Calu3 (cell line): ENCODE results near the gene PPP1CB. TPM values are rescaled to one million over a fixed set of nuclear protein-coding genes. Genes with fewer than 3 reads are reported as not detected.

Experiments used
- BruUV-seq: library from RNA; stranded (reverse); fragments of 400-500 nt; replicated peaks from 2 replicates; lab custom pipeline; 2021; lab: Mats Ljungman, UMichigan
- CTCF ChIA-PET: fragments of 300-600 bp; sonication (Branson Sonifier 250); formaldehyde crosslinking; loops from one replicate; lab custom pipeline; 2022; ENCODE audit warnings: antibody characterized with exemption; lab: Charles Lee
- DNase-seq: peaks from one replicate; pipeline ENCODE4 v3.0.0; 2022
- H3K27ac Mint-ChIP-seq: one replicate; pipeline ENCODE4 v1.8.0; 2022; ENCODE audit warnings: mixed read lengths; ENCODE audit not compliant: unreplicated experiment
- H3K27me3 Mint-ChIP-seq: one replicate; pipeline ENCODE4 v1.8.0; 2022; ENCODE audit warnings: mixed read lengths; ENCODE audit not compliant: unreplicated experiment
- H3K36me3 Mint-ChIP-seq: one replicate; pipeline ENCODE4 v1.8.0; 2022; ENCODE audit warnings: mild to moderate bottlenecking, moderate library complexity, mixed read lengths; ENCODE audit not compliant: insufficient read depth, unreplicated experiment
- H3K4me1 Mint-ChIP-seq: one replicate; pipeline ENCODE4 v1.8.0; 2022; ENCODE audit warnings: mild to moderate bottlenecking, low read depth, mixed read lengths; ENCODE audit not compliant: unreplicated experiment
- H3K4me3 Mint-ChIP-seq: one replicate; pipeline ENCODE4 v1.8.0; 2022; ENCODE audit warnings: mild to moderate bottlenecking, low read depth, moderate library complexity, mixed read lengths; ENCODE audit not compliant: unreplicated experiment
- H3K9me3 Mint-ChIP-seq: one replicate; pipeline ENCODE4 v1.8.0; 2022; ENCODE audit warnings: low read depth, mixed read lengths; ENCODE audit not compliant: unreplicated experiment
- CTCF ChIP-seq: fragments of 200-600 bp; IDR thresholded peaks from one replicate; pipeline ENCODE4 v1.8.0; 2022; ENCODE audit warnings: antibody characterized with exemption; ENCODE audit not compliant: unreplicated experiment
- intact Hi-C: fragments of 100-400 bp; cut with micrococcal nuclease; formaldehyde crosslinking; loops from one replicate; pipeline ENCODE4 v1.10.0; 2022; ENCODE audit not compliant: unreplicated experiment
- total RNA-seq: library from RNA; stranded (reverse); gene quantifications from 2 replicates; pipeline ENCODE4 v1.2.3, GENCODE V29; 2022

The PPP1CB gene
- total RNA-seq, 1 experiment from 2014 or later = 218 TPM

- DNase-seq = no peak
- H3K4me1 Mint-ChIP-seq = peaks cover 12% of the 10 kb centered on the region
- H3K9me3 Mint-ChIP-seq = peaks cover 9% of the 10 kb centered on the region
- CTCF ChIA-PET = interaction anchor here (0.9 kb wide), 1 partner anchor 81 kb away, joined by 3 read pairs; no protein-coding TSS in a partner anchor
- H3K4me3 Mint-ChIP-seq = no peak overlapping the region
- H3K27me3 Mint-ChIP-seq = no peaks in the 10 kb centered on the region
- H3K27ac Mint-ChIP-seq = no peak overlapping the region
- no TSS peak for BruUV-seq
- intact Hi-C loops = no loop called here
- H3K36me3 Mint-ChIP-seq = peaks cover 3% of the 10 kb centered on the region
- no peak for TF ChIP-seq CTCF
Measured at GRCh38 chr2:28710545-28710944, 41.1 kb upstream of the PPP1CB start.

GRCh38 chr2:28713577-28714298 lies 37.9 kb upstream of the PPP1CB start:
- no peak overlapping the region for H3K4me3 Mint-ChIP-seq
- no peak for DNase-seq

GRCh38 chr2:28716265-28716865 lies 35.3 kb upstream of the PPP1CB start:
- Mint-ChIP-seq H3K36me3 (peaks cover 13% of the 10 kb centered on the region), H3K9me3 (no peaks in the 10 kb centered on the region), H3K4me1 (peaks cover 36% of the 10 kb centered on the region), H3K27ac (peak overlapping the region; percentile 83), H3K4me3 (peak overlapping the region; percentile 23), H3K27me3 (no peaks in the 10 kb centered on the region)
- intact Hi-C loops = no loop called here
- CTCF ChIA-PET = interaction anchor here (0.6 to 2.2 kb wide), 3 partner anchors 13 to 53 kb away, joined by 4 to 10 read pairs (median 6); no protein-coding TSS in a partner anchor
- TF ChIP-seq CTCF = no peak
- no TSS peak for BruUV-seq
- DNase-seq = peak; percentile 66

More at GRCh38 chr2:28713577-28714298, 37.9 kb upstream of the PPP1CB start:
- no peaks in the 10 kb centered on the region for H3K27me3 Mint-ChIP-seq
- no peak overlapping the region for H3K27ac Mint-ChIP-seq
- BruUV-seq = no TSS peak
- CTCF ChIA-PET = interaction anchor here (0.9 kb wide), 1 partner anchor 15 kb away, joined by 4 read pairs; no protein-coding TSS in a partner anchor
- intact Hi-C loops = no loop called here
- peaks cover 36% of the 10 kb centered on the region for H3K4me1 Mint-ChIP-seq
- no peak for TF ChIP-seq CTCF
- H3K9me3 Mint-ChIP-seq = no peaks in the 10 kb centered on the region
- peaks cover 16% of the 10 kb centered on the region for H3K36me3 Mint-ChIP-seq

GRCh38 chr2:28717339-28717758 lies 34.3 kb upstream of the PPP1CB start:
- no peaks in the 10 kb centered on the region for H3K27me3 Mint-ChIP-seq
- H3K27ac Mint-ChIP-seq = peak overlapping the region; percentile 83
- BruUV-seq = no TSS peak
- TF ChIP-seq CTCF = no peak
- intact Hi-C loops = no loop called here
- no peaks in the 10 kb centered on the region for H3K9me3 Mint-ChIP-seq
- no peak overlapping the region for H3K4me3 Mint-ChIP-seq
- peaks cover 13% of the 10 kb centered on the region for H3K36me3 Mint-ChIP-seq
- peak; percentile 5 for DNase-seq
- H3K4me1 Mint-ChIP-seq = peaks cover 36% of the 10 kb centered on the region
- CTCF ChIA-PET = interaction anchor here (1.1 to 2.2 kb wide), 2 partner anchors 27 to 54 kb away, joined by 4 to 6 read pairs; no protein-coding TSS in a partner anchor
